ENCODE measurements around the gene SPDEF.
A peak's percentile ranks its signal among the peaks of the same experiment; 100 is the strongest.

The SPDEF gene

DNA sequence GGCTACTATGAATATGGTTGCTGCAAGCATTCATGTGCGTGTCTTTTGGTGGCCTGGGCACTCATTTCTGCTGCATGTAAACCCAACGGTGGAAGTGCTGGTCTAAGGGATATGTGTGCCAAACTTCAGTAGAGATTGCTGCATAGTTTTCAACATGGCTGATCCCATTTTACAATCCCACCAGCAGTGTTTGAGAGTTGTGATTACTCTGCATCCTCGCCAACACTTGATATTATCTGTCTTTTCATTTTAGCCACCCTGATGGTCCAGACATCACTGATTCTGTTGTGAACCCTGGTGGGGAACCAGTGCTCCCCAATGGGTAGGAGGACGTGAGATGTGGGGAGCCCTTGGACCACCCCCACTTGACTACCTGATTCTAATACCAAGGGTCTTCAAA lies 62.8 kb downstream of the SPDEF start:
- TF ChIP-seq, protein P1, sequence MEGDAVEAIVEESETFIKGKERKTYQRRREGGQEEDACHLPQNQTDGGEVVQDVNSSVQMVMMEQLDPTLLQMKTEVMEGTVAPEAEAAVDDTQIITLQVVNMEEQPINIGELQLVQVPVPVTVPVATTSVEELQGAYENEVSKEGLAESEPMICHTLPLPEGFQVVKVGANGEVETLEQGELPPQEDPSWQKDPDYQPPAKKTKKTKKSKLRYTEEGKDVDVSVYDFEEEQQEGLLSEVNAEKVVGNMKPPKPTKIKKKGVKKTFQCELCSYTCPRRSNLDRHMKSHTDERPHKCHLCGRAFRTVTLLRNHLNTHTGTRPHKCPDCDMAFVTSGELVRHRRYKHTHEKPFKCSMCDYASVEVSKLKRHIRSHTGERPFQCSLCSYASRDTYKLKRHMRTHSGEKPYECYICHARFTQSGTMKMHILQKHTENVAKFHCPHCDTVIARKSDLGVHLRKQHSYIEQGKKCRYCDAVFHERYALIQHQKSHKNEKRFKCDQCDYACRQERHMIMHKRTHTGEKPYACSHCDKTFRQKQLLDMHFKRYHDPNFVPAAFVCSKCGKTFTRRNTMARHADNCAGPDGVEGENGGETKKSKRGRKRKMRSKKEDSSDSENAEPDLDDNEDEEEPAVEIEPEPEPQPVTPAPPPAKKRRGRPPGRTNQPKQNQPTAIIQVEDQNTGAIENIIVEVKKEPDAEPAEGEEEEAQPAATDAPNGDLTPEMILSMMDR (IDR thresholded peaks at IDR 0.05; ENCODE audit: poor library complexity, severe bottlenecking), result no peak
- H3K36me3 ChIP-seq (ENCODE audit: low read depth), result no peaks in the 10 kb centered on the region
- DNase-seq (ENCODE audit: low spot score), result no peak
- no peaks in the 10 kb centered on the region for H3K4me1 ChIP-seq (ENCODE audit: insufficient read depth, poor library complexity, severe bottlenecking)
- no peak overlapping the region for H3K27ac ChIP-seq (ENCODE audit: poor library complexity, severe bottlenecking)
- no peak overlapping the region for H3K4me3 ChIP-seq (ENCODE audit: severe bottlenecking)
- no peak for ATAC-seq (ENCODE audit: low read depth)
- no peaks in the 10 kb centered on the region for H3K9me3 ChIP-seq (ENCODE audit: severe bottlenecking)
- no peaks in the 10 kb centered on the region for H3K27me3 ChIP-seq (ENCODE audit: insufficient read depth, poor library complexity, severe bottlenecking)

DNA sequence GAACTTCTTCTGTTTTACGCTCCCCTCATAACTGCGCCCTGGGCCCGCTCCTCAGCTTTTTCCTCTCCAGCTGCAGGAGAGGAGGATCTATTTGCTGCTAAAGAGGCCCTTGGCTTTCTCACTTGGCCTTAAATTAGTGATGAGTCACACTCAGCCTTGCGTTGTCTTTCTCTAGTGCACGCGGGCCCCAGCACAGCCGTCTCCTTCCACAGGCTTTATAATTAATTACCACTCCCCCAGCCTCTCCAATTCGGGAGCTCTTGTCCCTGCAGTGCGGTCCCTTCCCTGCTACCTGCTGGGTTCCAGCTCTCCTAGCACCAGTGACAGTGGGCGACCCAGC lies 65.1 kb downstream of the SPDEF start:
- H3K27ac ChIP-seq (ENCODE audit: poor library complexity, severe bottlenecking), result no peak overlapping the region
- peak; percentile 27 for DNase-seq (ENCODE audit: low spot score)
- no peaks in the 10 kb centered on the region for H3K27me3 ChIP-seq (ENCODE audit: insufficient read depth, poor library complexity, severe bottlenecking)
- ATAC-seq (ENCODE audit: low read depth), result no peak
- H3K9me3 ChIP-seq (ENCODE audit: severe bottlenecking), result no peaks in the 10 kb centered on the region
- H3K4me1 ChIP-seq (ENCODE audit: insufficient read depth, poor library complexity, severe bottlenecking), result no peaks in the 10 kb centered on the region
- H3K36me3 ChIP-seq (ENCODE audit: low read depth), result no peaks in the 10 kb centered on the region
- TF ChIP-seq, protein P1 (IDR thresholded peaks at IDR 0.05; ENCODE audit: poor library complexity, severe bottlenecking), result no peak
- no peak overlapping the region for H3K4me3 ChIP-seq (ENCODE audit: severe bottlenecking)

DNA sequence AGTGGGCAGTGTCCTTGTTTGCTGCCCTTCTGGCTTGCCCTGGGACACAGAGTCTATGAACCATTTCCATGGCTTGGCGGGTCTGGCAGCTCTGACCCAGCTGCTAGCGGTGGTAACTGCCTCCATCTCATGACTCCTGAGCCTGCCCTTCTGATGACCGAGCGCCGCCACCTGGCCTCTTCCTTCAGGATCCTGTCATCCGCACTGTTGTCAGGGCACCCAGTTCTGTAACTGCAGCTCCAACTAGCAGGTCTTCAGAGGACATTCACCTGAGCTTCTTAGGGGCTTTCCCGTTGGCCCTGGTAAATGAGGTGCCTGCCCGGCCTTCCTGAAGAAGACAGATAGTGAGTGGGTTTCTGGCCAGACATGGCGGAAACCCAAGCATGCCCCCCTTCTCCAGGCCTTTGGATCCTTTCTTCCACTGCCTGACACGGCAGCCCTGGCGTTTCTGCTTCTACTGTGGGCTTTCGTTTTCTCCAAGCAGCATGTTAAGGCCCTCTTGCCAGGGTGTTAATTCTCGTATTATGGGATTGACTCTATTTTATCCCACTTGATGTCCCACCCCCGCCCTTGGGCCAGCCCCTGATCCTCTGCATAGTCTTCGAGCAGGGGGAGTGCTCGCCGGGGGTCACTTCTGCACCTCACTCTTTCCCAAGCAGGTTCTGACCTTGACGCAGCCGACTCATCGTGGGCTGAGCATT lies 65.6 kb downstream of the SPDEF start:
- Histone ChIP-seq H3K9me3 (ENCODE audit: severe bottlenecking) (no peaks in the 10 kb centered on the region), H3K36me3 (ENCODE audit: low read depth) (no peaks in the 10 kb centered on the region), H3K4me3 (ENCODE audit: severe bottlenecking) (no peak overlapping the region), H3K4me1 (ENCODE audit: insufficient read depth, poor library complexity, severe bottlenecking) (no peaks in the 10 kb centered on the region), H3K27ac (ENCODE audit: poor library complexity, severe bottlenecking) (no peak overlapping the region), H3K27me3 (ENCODE audit: insufficient read depth, poor library complexity, severe bottlenecking) (no peaks in the 10 kb centered on the region)
- TF ChIP-seq, protein P1 (IDR thresholded peaks at IDR 0.05; ENCODE audit: poor library complexity, severe bottlenecking), result no peak
- DNase-seq (ENCODE audit: low spot score) (peak; percentile 42), ATAC-seq (ENCODE audit: low read depth) (no peak)

DNA sequence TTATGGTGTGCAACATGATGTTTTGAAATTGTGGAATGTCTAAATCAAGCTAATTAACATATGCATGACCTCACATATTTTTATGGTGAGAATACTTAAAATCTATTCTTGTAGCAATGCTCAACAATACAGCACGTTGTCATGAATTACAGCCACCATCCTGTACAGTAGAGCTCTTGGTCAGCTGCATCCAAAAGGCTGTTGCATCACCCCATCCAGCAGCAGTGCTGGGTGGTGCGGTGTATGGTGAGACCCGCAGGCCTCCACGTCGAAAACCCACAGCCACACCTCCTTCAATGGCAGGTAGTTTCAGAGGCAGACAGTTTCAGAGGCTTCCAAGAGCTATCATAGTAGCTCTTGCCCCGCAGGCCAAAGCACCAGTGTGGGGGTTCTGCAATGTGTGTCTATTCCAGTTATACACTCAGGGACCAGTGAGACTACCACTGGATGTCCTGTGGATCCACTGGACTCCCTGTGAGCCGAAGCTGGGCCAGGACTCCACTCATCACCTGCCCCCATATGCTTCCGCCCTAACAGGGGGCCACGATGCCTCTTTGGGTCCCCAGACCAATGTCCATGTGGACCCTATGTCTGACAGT lies 66.8 kb downstream of the SPDEF start:
- peaks cover 10% of the 10 kb centered on the region for H3K4me1 ChIP-seq (ENCODE audit: insufficient read depth, poor library complexity, severe bottlenecking)
- DNase-seq (ENCODE audit: low spot score), result peak; percentile 29
- TF ChIP-seq, protein P1 (IDR thresholded peaks at IDR 0.05; ENCODE audit: poor library complexity, severe bottlenecking), result no peak

More for the DNA sequence above, 66.8 kb downstream of the SPDEF start:
- Histone ChIP-seq H3K27me3 (ENCODE audit: insufficient read depth, poor library complexity, severe bottlenecking) (no peaks in the 10 kb centered on the region), H3K9me3 (ENCODE audit: severe bottlenecking) (no peaks in the 10 kb centered on the region), H3K27ac (ENCODE audit: poor library complexity, severe bottlenecking) (no peak overlapping the region), H3K4me3 (ENCODE audit: severe bottlenecking) (no peak overlapping the region), H3K36me3 (ENCODE audit: low read depth) (no peaks in the 10 kb centered on the region)
- ATAC-seq (ENCODE audit: low read depth), result no peak
